HEK293T (cell line): ENCODE measurements around the gene MRPL57.

Experiments used
- CTCF ChIA-PET: fragments of 350-600 bp; formaldehyde crosslinking; extraction: SDS; loops from one replicate; lab custom pipeline; 2021; ENCODE audit warnings: antibody characterized with exemption, inconsistent platforms; lab: Yijun Ruan, JAX
- POLR2A ChIA-PET: fragments of 350-600 bp; formaldehyde crosslinking; extraction: SDS; loops from one replicate; lab custom pipeline; 2020; ENCODE audit warnings: antibody characterized with exemption, inconsistent platforms; lab: Yijun Ruan, JAX
- DNase-seq: peaks from one replicate; pipeline ENCODE4 v3.0.0; 2012; ENCODE audit warnings: mixed read lengths; ENCODE audit errors: extremely low spot score
- ARNT ChIP-seq: fragments of 450-650 bp; IDR thresholded peaks from 2 replicates; pipeline ENCODE4 v1.6.1; 2017; ENCODE audit warnings: mild to moderate bottlenecking
- BHLHE40 ChIP-seq: fragments of 450-650 bp; IDR thresholded peaks from 2 replicates; pipeline ENCODE4 v1.6.1; 2016; ENCODE audit warnings: mild to moderate bottlenecking, moderate library complexity, borderline replicate concordance
- CTBP1 ChIP-seq: fragments of 450-650 bp; IDR thresholded peaks from 2 replicates; pipeline ENCODE4 v1.6.1; 2016; ENCODE audit warnings: borderline replicate concordance
- ELF4 ChIP-seq: fragments of 450-650 bp; IDR thresholded peaks from 2 replicates; pipeline ENCODE4 v1.6.1; 2017; ENCODE audit warnings: antibody characterized with exemption
- FOXA1 ChIP-seq: fragments of 450-650 bp; IDR thresholded peaks from 2 replicates; pipeline ENCODE4 v1.6.1; 2016; ENCODE audit warnings: mild to moderate bottlenecking
- FOXK2 ChIP-seq: fragments of 450-650 bp; IDR thresholded peaks from 2 replicates; pipeline ENCODE4 v1.6.1; 2016; ENCODE audit warnings: mild to moderate bottlenecking
- FOXM1 ChIP-seq: fragments of 450-650 bp; IDR thresholded peaks from 2 replicates; pipeline ENCODE4 v1.6.1; 2017; ENCODE audit warnings: mild to moderate bottlenecking, borderline replicate concordance
- HDGF ChIP-seq: fragments of 450-650 bp; IDR thresholded peaks from 2 replicates; pipeline ENCODE4 v1.6.1; 2017; ENCODE audit warnings: antibody characterized with exemption, borderline replicate concordance
- L3MBTL2 ChIP-seq: fragments of 450-650 bp; conservative IDR thresholded peaks from 2 replicates; pipeline ENCODE4 v1.6.1; 2016; ENCODE audit warnings: mild to moderate bottlenecking
- LEF1 ChIP-seq: fragments of 450-650 bp; IDR thresholded peaks from 2 replicates; pipeline ENCODE4 v1.6.1; 2017; ENCODE audit warnings: mild to moderate bottlenecking, borderline replicate concordance
- NFRKB ChIP-seq: fragments of 450-650 bp; IDR thresholded peaks from 2 replicates; pipeline ENCODE4 v1.6.1; 2016; ENCODE audit warnings: mild to moderate bottlenecking, moderate library complexity
- SP1 ChIP-seq: fragments of 450-650 bp; IDR thresholded peaks from 2 replicates; pipeline ENCODE4 v1.6.1; 2017
- SUZ12 ChIP-seq: fragments of 450-650 bp; IDR thresholded peaks from 2 replicates; pipeline ENCODE4 v1.6.1; 2016; ENCODE audit warnings: mild to moderate bottlenecking
- TARDBP ChIP-seq: fragments of 450-650 bp; IDR thresholded peaks from 2 replicates; pipeline ENCODE4 v1.6.1; 2016
- ZNF384 ChIP-seq: fragments of 450-650 bp; IDR thresholded peaks from 2 replicates; pipeline ENCODE4 v1.6.1; 2016
- TF ChIP-seq, protein P1 (sequence below): fragments of 450-650 bp; IDR thresholded peaks from 2 replicates; pipeline ENCODE4 v1.6.1; 2016

MRPL57 gene

DNA sequence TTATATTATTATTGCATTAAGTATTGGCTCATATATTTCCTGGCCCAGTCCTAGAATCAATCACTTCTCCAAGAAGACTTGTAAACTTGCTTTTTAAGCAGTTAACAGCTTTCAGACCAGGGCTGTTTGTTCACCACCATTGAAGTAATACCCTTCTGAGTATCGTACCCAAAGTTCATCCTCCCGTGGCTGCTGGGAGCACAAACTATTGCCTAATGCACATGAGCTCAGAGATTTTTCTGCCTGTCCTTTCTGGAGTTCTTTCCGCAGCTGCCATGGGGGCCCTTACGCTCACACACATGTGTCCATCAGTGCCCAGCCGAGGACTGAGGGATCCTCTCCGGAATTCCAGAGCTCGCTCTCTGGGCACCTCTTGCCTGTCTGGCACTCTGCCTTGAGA is 51.5 kb downstream of the MRPL57 start:
- TF ChIP-seq SUZ12 (no peak), HDGF (no peak), TARDBP (no peak), ELF4 (no peak), BHLHE40 (no peak), L3MBTL2 (no peak), ARNT (no peak), LEF1 (no peak), FOXA1 (no peak), FOXM1 (no peak), CTBP1 (no peak), ZNF384 (no peak), SP1 (no peak), FOXK2 (no peak), NFRKB (no peak)
- TF ChIP-seq, protein P1, sequence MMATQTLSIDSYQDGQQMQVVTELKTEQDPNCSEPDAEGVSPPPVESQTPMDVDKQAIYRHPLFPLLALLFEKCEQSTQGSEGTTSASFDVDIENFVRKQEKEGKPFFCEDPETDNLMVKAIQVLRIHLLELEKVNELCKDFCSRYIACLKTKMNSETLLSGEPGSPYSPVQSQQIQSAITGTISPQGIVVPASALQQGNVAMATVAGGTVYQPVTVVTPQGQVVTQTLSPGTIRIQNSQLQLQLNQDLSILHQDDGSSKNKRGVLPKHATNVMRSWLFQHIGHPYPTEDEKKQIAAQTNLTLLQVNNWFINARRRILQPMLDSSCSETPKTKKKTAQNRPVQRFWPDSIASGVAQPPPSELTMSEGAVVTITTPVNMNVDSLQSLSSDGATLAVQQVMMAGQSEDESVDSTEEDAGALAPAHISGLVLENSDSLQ, result no peak

More for the DNA sequence above, 51.5 kb downstream of the MRPL57 start:
- no peak for DNase-seq
- ChIA-PET POLR2A (no interaction called here), CTCF (no interaction called here)
